B cell (primary cell): ENCODE results near the gene WDR47. TPM values are rescaled to one million over a fixed set of nuclear protein-coding genes. Genes with fewer than 3 reads are reported as not detected.

Experiments
- ATAC-seq: fragments of 200-7000 bp; cut with Tn5 transposase; one replicate; pipeline ENCODE4 v1.10.0; 2021; ENCODE audit warnings: low read depth, mild to moderate bottlenecking, moderate number of reproducible peaks, moderate library complexity
- CTCF ChIA-PET: fragments of 350-600 bp; sonication (Branson Sonifier 250); formaldehyde crosslinking; loops from one replicate; lab custom pipeline; 2021; ENCODE audit warnings: antibody characterized with exemption, inconsistent platforms; lab: Charles Lee
- POLR2A ChIA-PET: fragments of 350-600 bp; sonication (Branson Sonifier 250); formaldehyde crosslinking; loops from one replicate; lab custom pipeline; 2021; ENCODE audit warnings: antibody characterized with exemption; lab: Charles Lee
- DNase-seq: peaks from one replicate; pipeline ENCODE4 v3.0.0; 2013
- H2AFZ ChIP-seq: 2 replicates; pipeline ENCODE4 v1.6.1; 2012; ENCODE audit warnings: mild to moderate bottlenecking, low read depth, low read length; ENCODE audit not compliant: insufficient read depth, poor library complexity, severe bottlenecking
- H3K27ac ChIP-seq, 2 donors: 1 replicate in 1 of 2; 2 replicates in 1 of 2; pipeline ENCODE4 v1.5.1; 2012 to 2013; ENCODE audit warnings: low read length in 2 of 2, mild to moderate bottlenecking in 2 of 2, moderate library complexity in 1 of 2
- H3K27me3 ChIP-seq, 4 experiments: fragments of 200-600 bp in 1 of 4; sonication (generic) in 1 of 4; replicated peaks in 1 of 4; 1 replicate in 2 of 4; 2 replicates in 2 of 4; pipeline versions ENCODE4 v1.6.1 to v1.7.0; 2013 to 2016; ENCODE audit warnings: low read length in 3 of 4, mild to moderate bottlenecking in 2 of 4, mixed read lengths in 1 of 4, moderate library complexity in 1 of 4; ENCODE audit not compliant: insufficient read depth in 4 of 4, control insufficient read depth in 3 of 4; ENCODE audit errors: control extremely low read depth in 1 of 4
- H3K36me3 ChIP-seq, 2 experiments: replicated peaks in 1 of 2; 1 replicate in 1 of 2; 2 replicates in 1 of 2; pipeline versions ENCODE4 v1.6.1 to v1.7.1; 2013; ENCODE audit warnings: low read length in 1 of 2; ENCODE audit not compliant: insufficient read depth in 2 of 2, control insufficient read depth in 1 of 2; ENCODE audit errors: control extremely low read depth in 1 of 2, extremely low read depth in 1 of 2
- H3K4me1 ChIP-seq, 2 donors: fragments of 200-600 bp in 1 of 2; sonication (generic) in 1 of 2; 1 replicate in 1 of 2; 2 replicates in 1 of 2; pipeline versions ENCODE4 v1.5.1 to v1.6.1; 2013 to 2017; ENCODE audit warnings: low read length in 2 of 2; ENCODE audit not compliant: control insufficient read depth in 2 of 2, insufficient read depth in 2 of 2
- H3K4me2 ChIP-seq: replicated peaks from 2 replicates; pipeline ENCODE3; 2012; ENCODE audit warnings: mild to moderate bottlenecking, low read depth, low read length; ENCODE audit not compliant: poor library complexity, severe bottlenecking
- H3K4me3 ChIP-seq, 5 experiments: fragments of 200-600 bp in 1 of 5; sonication (generic) in 1 of 5; 1 replicate in 3 of 5; 2 replicates in 2 of 5; pipeline versions ENCODE4 v1.5.1 to v1.7.0; 2011 to 2016; ENCODE audit warnings: low read length in 4 of 5, mild to moderate bottlenecking in 4 of 5, low read depth in 2 of 5, control low read depth in 1 of 5, moderate library complexity in 1 of 5; ENCODE audit not compliant: insufficient read depth in 1 of 5; ENCODE audit errors: control extremely low read depth in 1 of 5, extremely low read depth in 1 of 5
- H3K79me2 ChIP-seq: fragments of 200-600 bp; sonication (generic); one replicate; pipeline ENCODE4 v1.6.0; 2016; ENCODE audit warnings: low read length; ENCODE audit not compliant: control insufficient read depth, insufficient read depth
- H3K9ac ChIP-seq: fragments of 200-600 bp; sonication (generic); 2 replicates; pipeline ENCODE4 v1.6.1; 2017; ENCODE audit warnings: mild to moderate bottlenecking, low read length, moderate library complexity
- H3K9me3 ChIP-seq, 3 donors: one replicate each; pipeline versions ENCODE4 v1.6.1 to v1.7.1; 2013; ENCODE audit warnings: low read length in 2 of 3; ENCODE audit not compliant: control insufficient read depth in 2 of 3, insufficient read depth in 1 of 3; ENCODE audit errors: control extremely low read depth in 1 of 3
- H4K20me1 ChIP-seq: 2 replicates; pipeline ENCODE4 v1.6.0; 2012; ENCODE audit warnings: mild to moderate bottlenecking, low read length; ENCODE audit not compliant: insufficient read depth, control insufficient read depth, poor library complexity, severe bottlenecking
- H3K27ac Mint-ChIP-seq: one replicate; pipeline ENCODE4 v1.8.0; 2021; ENCODE audit warnings: mixed read lengths
- H3K27me3 Mint-ChIP-seq: one replicate; pipeline ENCODE4 v1.8.0; 2021; ENCODE audit warnings: mixed read lengths
- H3K4me1 Mint-ChIP-seq: one replicate; pipeline ENCODE4 v1.8.0; 2021; ENCODE audit warnings: mixed read lengths
- H3K4me3 Mint-ChIP-seq: one replicate; pipeline ENCODE4 v1.8.0; 2021; ENCODE audit warnings: mixed read lengths
- H3K9me3 Mint-ChIP-seq: one replicate; pipeline ENCODE4 v1.8.0; 2022; ENCODE audit warnings: mixed read lengths; ENCODE audit not compliant: insufficient read depth
- CTCF ChIP-seq: fragments of 200-600 bp; IDR thresholded peaks from one replicate; pipeline ENCODE4 v1.8.0; 2022; ENCODE audit warnings: antibody characterized with exemption, mild to moderate bottlenecking
- EZH2 ChIP-seq: IDR thresholded peaks from 2 replicates; pipeline ENCODE4 v1.6.1; 2012; ENCODE audit warnings: borderline replicate concordance, low read depth, mild to moderate bottlenecking, moderate library complexity, low read length; ENCODE audit not compliant: insufficient read depth, poor library complexity, severe bottlenecking
- WGBS: methylation state at CpG from one replicate; pipeline ENCODE4 v1.1.5; 2013; ENCODE audit warnings: missing lambda C conversion rate; ENCODE audit not compliant: insufficient coverage; 5-methylcytosine and 5-hydroxymethylcytosine counted together
- intact Hi-C: fragments of 100-400 bp; cut with micrococcal nuclease; formaldehyde crosslinking; loops from one replicate; pipeline ENCODE4 v1.10.0; 2022
- polyA plus RNA-seq: library from polyadenylated mRNA; depleted of rRNA; stranded (reverse); fragments of >200 nt; gene quantifications from 2 replicates; pipeline ENCODE4 v1.2.3, GENCODE V29; 2012
- total RNA-seq, 2 donors: library from RNA; stranded (reverse); fragments of 120-200 nt in 1 of 2; gene quantifications; 1 replicate in 1 of 2; 2 replicates in 1 of 2; pipeline versions ENCODE4 v1.2.3 to v1.2.4, GENCODE V29; 2013 to 2022

WDR47 gene
- total and polyA plus RNA-seq, 2 donors (not counting 1 experiment from before 2014, with no cell fraction given) = 4.4 to 21.6 TPM

GRCh38 chr1:109079240-109079622, 37.3 kb upstream of the WDR47 start:
- DNase-seq (no peak), ATAC-seq (no peak)
- no peak overlapping the region for H2AFZ ChIP-seq
- Mint-ChIP-seq H3K4me1 (peaks cover 16% of the 10 kb centered on the region), H3K9me3 (no peaks in the 10 kb centered on the region), H3K27me3 (no peaks in the 10 kb centered on the region), H3K27ac (no peak overlapping the region), H3K4me3 (no peak overlapping the region)
- peaks cover 12 to 13% of the 10 kb centered on the region in 2 donors for H3K4me1 ChIP-seq
- H4K20me1 ChIP-seq = no peaks in the 10 kb centered on the region
- no peaks in the 10 kb centered on the region for H3K27me3 ChIP-seq
- no peak overlapping the region for H3K4me3 ChIP-seq
- H3K9me3 ChIP-seq = peaks cover 0 to 5% (median 0%) of the 10 kb centered on the region in 3 donors
- ChIA-PET POLR2A (no interaction called here), CTCF (no interaction called here)
- no peaks in the 10 kb centered on the region for H3K36me3 ChIP-seq
- intact Hi-C loops = no loop called here
- no peak overlapping the region for H3K4me2 ChIP-seq
- H3K79me2 ChIP-seq = peaks cover 16% of the 10 kb centered on the region
- TF ChIP-seq EZH2 = no peak
- TF ChIP-seq CTCF = no peak
- H3K9ac ChIP-seq = no peak overlapping the region
- no peak overlapping the region for H3K27ac ChIP-seq
- WGBS = no CpG with 5 or more reads among the region's 2 CpGs

- H4K20me1 ChIP-seq = no peaks in the 10 kb centered on the region
- H3K27ac ChIP-seq = no peak overlapping the region
- H2AFZ ChIP-seq = no peak overlapping the region
- H3K9ac ChIP-seq = no peak overlapping the region
- no peaks in the 10 kb centered on the region for H3K27me3 Mint-ChIP-seq
- ChIA-PET POLR2A (no interaction called here), CTCF (interaction anchor here (0.7 to 3.4 kb wide), 3 partner anchors 22 to 47 kb away, joined by 4 to 44 read pairs (median 4); no protein-coding TSS in a partner anchor)
- intact Hi-C loops = no loop called here
- H3K4me3 Mint-ChIP-seq = no peak overlapping the region
- TF ChIP-seq CTCF (no peak), EZH2 (no peak)
- no peak overlapping the region for H3K4me2 ChIP-seq
- ATAC-seq (no peak), DNase-seq (no peak)
- H3K9me3 ChIP-seq = peaks cover 0 to 5% (median 0%) of the 10 kb centered on the region in 3 donors
- no peaks in the 10 kb centered on the region for H3K36me3 ChIP-seq
- H3K27me3 ChIP-seq = no peaks in the 10 kb centered on the region
- WGBS = 100% methylated on average over 1 of the region's 1 CpG
- H3K4me1 ChIP-seq = peaks cover 12 to 13% of the 10 kb centered on the region in 2 donors
- peaks cover 17% of the 10 kb centered on the region for H3K4me1 Mint-ChIP-seq
- no peaks in the 10 kb centered on the region for H3K9me3 Mint-ChIP-seq
- no peak overlapping the region for H3K4me3 ChIP-seq
- no peak overlapping the region for H3K27ac Mint-ChIP-seq
- H3K79me2 ChIP-seq = peaks cover 17% of the 10 kb centered on the region
Measured at GRCh38 chr1:109078317-109078716, 36.4 kb upstream of the WDR47 start.
